H1 (cell line): ENCODE results near the gene OLFML2B. TPM values are rescaled to one million over a fixed set of nuclear protein-coding genes. Genes with fewer than 3 reads are reported as not detected.

Experiments used
- CTCF ChIA-PET: fragments of 300-600 bp; sonication (Branson Sonifier 250); formaldehyde crosslinking; loops from one replicate; lab custom pipeline; 2021; ENCODE audit not compliant: partially characterized antibody; lab: Charles Lee
- POLR2A ChIA-PET: fragments of 300-600 bp; sonication (Branson Sonifier 250); formaldehyde crosslinking; loops from one replicate; lab custom pipeline; 2021; ENCODE audit warnings: inconsistent platforms; ENCODE audit not compliant: partially characterized antibody; lab: Charles Lee
- DNase-seq, 2 experiments: peaks; one replicate each; pipeline versions ENCODE4 v3.0.0 to v3.0.0-alpha.2; 2010 to 2022; ENCODE audit warnings: low spot score in 2 of 2, low read depth in 1 of 2, mixed read lengths in 1 of 2
- FAIRE-seq: peaks from 2 replicates; lab custom pipeline; 2011; peaks lifted over from hg19 to GRCh38; lab: Jason Lieb, UNC
- H2AFZ ChIP-seq: 2 replicates; pipeline ENCODE4 v1.8.1; 2012; ENCODE audit warnings: low read length, inconsistent platforms
- H2AK5ac ChIP-seq: 2 replicates; pipeline ENCODE4 v1.6.1; 2013; ENCODE audit warnings: low read depth, low read length
- H2BK120ac ChIP-seq: replicated peaks from 2 replicates; pipeline ENCODE3; 2013; ENCODE audit warnings: low read depth, low read length, inconsistent platforms
- H2BK12ac ChIP-seq: 2 replicates; pipeline ENCODE4 v1.6.1; 2013; ENCODE audit warnings: low read depth, low read length
- H2BK15ac ChIP-seq: 2 replicates; pipeline ENCODE4 v1.6.1; 2013; ENCODE audit warnings: low read length
- H2BK20ac ChIP-seq: 2 replicates; pipeline ENCODE4 v1.6.1; 2013; ENCODE audit warnings: low read length
- H2BK5ac ChIP-seq: 2 replicates; pipeline ENCODE4 v1.6.1; 2013; ENCODE audit warnings: low read depth, low read length
- H3K14ac ChIP-seq: 2 replicates; pipeline ENCODE4 v1.6.1; 2013; ENCODE audit warnings: inconsistent platforms; ENCODE audit not compliant: insufficient read length
- H3K18ac ChIP-seq: 2 replicates; pipeline ENCODE4 v1.6.1; 2013; ENCODE audit warnings: low read length; ENCODE audit errors: extremely low read depth
- H3K23ac ChIP-seq: 2 replicates; pipeline ENCODE4 v1.6.1; 2013; ENCODE audit warnings: inconsistent platforms; ENCODE audit not compliant: insufficient read length
- H3K23me2 ChIP-seq: 2 replicates; pipeline ENCODE4 v1.6.1; 2013; ENCODE audit warnings: low read depth, low read length
- H3K27ac ChIP-seq: 2 replicates; pipeline ENCODE4 v1.6.1; 2011; ENCODE audit warnings: low read depth, low read length, inconsistent platforms
- H3K27me3 ChIP-seq, 4 experiments: replicated peaks in 1 of 4; 1 replicate in 1 of 4; 2 replicates in 3 of 4; pipeline versions ENCODE4 v1.6.1 to v1.8.1; 2011 to 2013; ENCODE audit warnings: low read length in 3 of 4, mild to moderate bottlenecking in 3 of 4, inconsistent platforms in 2 of 4, mixed read lengths in 2 of 4, moderate library complexity in 1 of 4; ENCODE audit not compliant: control insufficient read depth in 3 of 4, insufficient read depth in 3 of 4; ENCODE audit errors: extremely low read depth in 1 of 4
- H3K36me3 ChIP-seq, 4 experiments: 2 replicates each; pipeline versions ENCODE4 v1.6.1 to v1.8.1; 2011 to 2013; ENCODE audit warnings: mild to moderate bottlenecking in 4 of 4, low read length in 3 of 4, moderate library complexity in 2 of 4, control low read depth in 1 of 4, inconsistent platforms in 1 of 4; ENCODE audit not compliant: insufficient read depth in 4 of 4, control insufficient read depth in 2 of 4
- H3K4ac ChIP-seq: replicated peaks from 2 replicates; pipeline ENCODE3; 2013; ENCODE audit warnings: low read length, low read depth, mixed read lengths, inconsistent platforms; ENCODE audit not compliant: insufficient read length
- H3K4me1 ChIP-seq, 4 experiments: replicated peaks in 1 of 4; 1 replicate in 1 of 4; 2 replicates in 3 of 4; pipeline versions ENCODE4 v1.6.1 to v1.8.1; 2011 to 2013; ENCODE audit warnings: low read length in 3 of 4, inconsistent platforms in 2 of 4, mixed read lengths in 1 of 4; ENCODE audit not compliant: insufficient read depth in 4 of 4, control insufficient read depth in 3 of 4
- H3K4me2 ChIP-seq, 2 experiments: 2 replicates each; pipeline versions ENCODE4 v1.6.1 to v1.8.1; 2011 to 2013; ENCODE audit warnings: low read depth in 2 of 2, low read length in 2 of 2, control low read depth in 1 of 2, inconsistent platforms in 1 of 2, mild to moderate bottlenecking in 1 of 2; ENCODE audit not compliant: insufficient read depth in 1 of 2
- H3K4me3 ChIP-seq, 4 experiments: fragments of 200-600, 300-600 bp in 1 of 4; sonication (generic), shearing (Covaris generic), sonication (Bioruptor Twin) in 1 of 4; 2 replicates each; pipeline versions ENCODE4 v1.5.1 to v1.8.1; 2011 to 2016; ENCODE audit warnings: low read length in 4 of 4, low read depth in 3 of 4, control low read depth in 2 of 4, inconsistent platforms in 2 of 4, mild to moderate bottlenecking in 2 of 4, mixed read lengths in 1 of 4, moderate library complexity in 1 of 4; ENCODE audit not compliant: insufficient read depth in 2 of 4; ENCODE audit errors: extremely low read depth in 1 of 4
- H3K56ac ChIP-seq: replicated peaks from 2 replicates; pipeline ENCODE3; 2013; ENCODE audit warnings: low read depth, mild to moderate bottlenecking, mixed read lengths, low read length, inconsistent platforms; ENCODE audit not compliant: insufficient read length
- H3K79me1 ChIP-seq: 2 replicates; pipeline ENCODE4 v1.6.1; 2013; ENCODE audit warnings: low read depth, low read length, control low read depth
- H3K79me2 ChIP-seq, 2 experiments: 2 replicates each; pipeline versions ENCODE4 v1.6.1 to v1.8.1; 2012 to 2013; ENCODE audit warnings: low read length in 2 of 2, mild to moderate bottlenecking in 2 of 2, inconsistent platforms in 1 of 2; ENCODE audit not compliant: insufficient read depth in 2 of 2, control insufficient read depth in 1 of 2
- H3K9ac ChIP-seq, 4 experiments: replicated peaks in 1 of 4; 1 replicate in 1 of 4; 2 replicates in 3 of 4; pipeline versions ENCODE4 v1.6.1 to v1.8.1; 2011 to 2013; ENCODE audit warnings: low read depth in 3 of 4, low read length in 3 of 4, control low read depth in 2 of 4, mild to moderate bottlenecking in 2 of 4, moderate library complexity in 2 of 4, inconsistent platforms in 1 of 4; ENCODE audit errors: extremely low read depth in 1 of 4
- H3K9me3 ChIP-seq, 2 experiments: 2 replicates each; pipeline versions ENCODE4 v1.6.1 to v1.8.1; 2012 to 2013; ENCODE audit warnings: mild to moderate bottlenecking in 2 of 2, moderate library complexity in 2 of 2, control low read depth in 1 of 2, inconsistent platforms in 1 of 2, low read depth in 1 of 2, low read length in 1 of 2, mixed read lengths in 1 of 2; ENCODE audit not compliant: insufficient read depth in 2 of 2
- H4K20me1 ChIP-seq, 2 experiments: replicated peaks in 1 of 2; 2 replicates each; pipeline versions ENCODE3 to v1.8.1; 2011 to 2013; ENCODE audit warnings: inconsistent platforms in 2 of 2, low read length in 2 of 2, mild to moderate bottlenecking in 1 of 2; ENCODE audit not compliant: insufficient read depth in 2 of 2, control insufficient read depth in 1 of 2
- H4K5ac ChIP-seq: 2 replicates; pipeline ENCODE4 v1.6.1; 2013; ENCODE audit warnings: low read length, low read depth, mixed read lengths, inconsistent platforms; ENCODE audit not compliant: insufficient read length
- H4K8ac ChIP-seq: 2 replicates; pipeline ENCODE4 v1.8.0; 2013; ENCODE audit warnings: mild to moderate bottlenecking, moderate library complexity, low read length, inconsistent platforms; ENCODE audit not compliant: insufficient read depth; ENCODE audit errors: extremely low read depth
- H4K91ac ChIP-seq: replicated peaks from 2 replicates; pipeline ENCODE3; 2013; ENCODE audit warnings: low read length, mixed read lengths, inconsistent platforms; ENCODE audit not compliant: insufficient read length
- BACH1 ChIP-seq: IDR thresholded peaks from 2 replicates; pipeline ENCODE4 v1.6.1; 2012; ENCODE audit warnings: low read length, improper control_type of control experiment
- BCL11A ChIP-seq, 2 experiments: IDR thresholded peaks; one replicate each; pipeline ENCODE4 v1.6.1; 2011; ENCODE audit warnings: low read depth in 2 of 2, low read length in 2 of 2, mild to moderate bottlenecking in 2 of 2
- CREB1 ChIP-seq: IDR thresholded peaks from 2 replicates; pipeline ENCODE4 v1.6.1; 2012; ENCODE audit warnings: inconsistent platforms
- EP300 ChIP-seq, 2 experiments: IDR thresholded peaks; 1 replicate in 1 of 2; 2 replicates in 1 of 2; pipeline ENCODE4 v1.6.1; 2011 to 2012; ENCODE audit warnings: low read depth in 2 of 2, low read length in 2 of 2, mild to moderate bottlenecking in 2 of 2, borderline replicate concordance in 1 of 2, inconsistent platforms in 1 of 2, moderate library complexity in 1 of 2
- EZH2 ChIP-seq: fragments of 200-600 bp; sonication (generic); IDR thresholded peaks from 2 replicates; pipeline ENCODE4 v1.7.1; 2012; ENCODE audit warnings: low read depth, mild to moderate bottlenecking, moderate library complexity, low read length, inconsistent platforms; ENCODE audit not compliant: severe bottlenecking
- FOSL1 ChIP-seq: IDR thresholded peaks from 2 replicates; pipeline ENCODE4 v1.6.1; 2011; ENCODE audit warnings: mild to moderate bottlenecking, low read depth, low read length, moderate library complexity; ENCODE audit not compliant: insufficient read depth
- JUN ChIP-seq: IDR thresholded peaks from 2 replicates; pipeline ENCODE4 v1.6.1; 2011; ENCODE audit warnings: low read depth, mild to moderate bottlenecking, improper control_type of control experiment, low read length
- JUND ChIP-seq: IDR thresholded peaks from 2 replicates; pipeline ENCODE4 v1.6.1; 2011; ENCODE audit warnings: mild to moderate bottlenecking, improper control_type of control experiment, low read length
- KDM4A ChIP-seq: IDR thresholded peaks from one replicate; pipeline ENCODE4 v1.7.1; 2012; ENCODE audit warnings: low read depth, mild to moderate bottlenecking, moderate library complexity, low read length, inconsistent platforms; ENCODE audit not compliant: severe bottlenecking
- KDM5A ChIP-seq: fragments of 200-600 bp; IDR thresholded peaks from 2 replicates; pipeline ENCODE4 v1.7.1; 2012; ENCODE audit warnings: mild to moderate bottlenecking, low read length, inconsistent platforms, mixed read lengths
- PHF8 ChIP-seq: fragments of 200-600 bp; sonication (generic); conservative IDR thresholded peaks from 2 replicates; pipeline ENCODE4 v1.7.1; 2012; ENCODE audit warnings: low read depth, mild to moderate bottlenecking, inconsistent platforms, low read length, moderate library complexity
- POLR2AphosphoS5 ChIP-seq: IDR thresholded peaks from 2 replicates; pipeline ENCODE4 v1.6.1; 2011; ENCODE audit warnings: low read depth, low read length
- RBBP5 ChIP-seq: IDR thresholded peaks from 2 replicates; pipeline ENCODE4 v1.7.1; 2012; ENCODE audit warnings: low read depth, mild to moderate bottlenecking, inconsistent platforms, low read length, moderate library complexity, borderline replicate concordance
- RXRA ChIP-seq: IDR thresholded peaks from 2 replicates; pipeline ENCODE4 v1.6.1; 2011; ENCODE audit warnings: low read depth, mild to moderate bottlenecking, low read length, moderate library complexity; ENCODE audit not compliant: insufficient read depth
- YY1 ChIP-seq: IDR thresholded peaks from 2 replicates; pipeline ENCODE4 v1.6.1; 2011; ENCODE audit warnings: low read depth, mild to moderate bottlenecking, low read length
- WGBS, 2 experiments: shearing (Covaris generic) in 1 of 2; methylation state at CpG; one replicate each; pipeline versions ENCODE4 v1.1.6 to v1.1.7; 2013 to 2015; ENCODE audit warnings: low lambda C conversion rate in 2 of 2, mixed read lengths in 2 of 2, inconsistent platforms in 1 of 2, low coverage in 1 of 2, missing lambda C conversion rate in 1 of 2; ENCODE audit not compliant: insufficient replicate concordance in 2 of 2, insufficient coverage in 1 of 2, insufficient read length in 1 of 2; ENCODE audit errors: extremely low coverage in 1 of 2, missing lambda C conversion rate in 1 of 2; 5-methylcytosine and 5-hydroxymethylcytosine counted together
- polyA plus RNA-seq, 7 experiments: library from polyadenylated mRNA; depleted of rRNA in 3 of 7; stranded (reverse) in 5 of 7; unstranded in 2 of 7; fragments of >200 nt in 5 of 7; fragments of 200-250 nt in 2 of 7; gene quantifications; 1 replicate in 5 of 7; 2 replicates in 1 of 7; 4 replicates in 1 of 7; pipeline versions ENCODE4 v1.2.1 to v1.2.3, GENCODE V29; 2011 to 2013; ENCODE audit warnings: missing spikeins in 2 of 7, mixed read lengths in 2 of 7
- total RNA-seq: library from RNA; stranded (reverse); fragmentation: NEBNext Ultra II Directional; extraction: Animal tissue kit (Norgen Biotek cat#: 25700); gene quantifications from 2 replicates; pipeline ENCODE4 v1.2.1, GENCODE V29; 2021

OLFML2B gene
- total and polyA plus RNA-seq, 2 of the 8 experiments (the other 6 are each of a cell fraction or from before 2014, with no cell fraction given), result 6.5 to 10.4 TPM

GRCh38 chr1:162004441-162004950, 19.2 kb downstream of the OLFML2B start:
- H2AK5ac ChIP-seq, result no peak overlapping the region
- no peak overlapping the region for H3K23ac ChIP-seq
- no peak overlapping the region for H2BK15ac ChIP-seq
- no peaks in the 10 kb centered on the region for H3K23me2 ChIP-seq
- no peak overlapping the region for H4K8ac ChIP-seq
- no peaks in the 10 kb centered on the region for H3K9me3 ChIP-seq
- no peak overlapping the region for H3K4me3 ChIP-seq
- H3K14ac ChIP-seq, result no peak overlapping the region
- no peak for DNase-seq
- no peaks in the 10 kb centered on the region for H4K20me1 ChIP-seq
- no peak overlapping the region for H2BK120ac ChIP-seq
- H4K5ac ChIP-seq, result no peak overlapping the region
- ChIA-PET POLR2A (interaction anchor here (0.7 to 1.7 kb wide), 2 partner anchors 17 to 293 kb away, joined by 3 read pairs; no protein-coding TSS in a partner anchor), CTCF (interaction anchor here (0.8 kb wide), 1 partner anchor 12 kb away, joined by 3 read pairs; no protein-coding TSS in a partner anchor)
- H2BK5ac ChIP-seq, result no peak overlapping the region
- no peak for FAIRE-seq
- no peak overlapping the region for H2BK20ac ChIP-seq
- H3K18ac ChIP-seq, result no peak overlapping the region
- no peak overlapping the region for H3K56ac ChIP-seq
- H3K4me2 ChIP-seq, result no peak overlapping the region
- no peak overlapping the region for H4K91ac ChIP-seq
- H3K4ac ChIP-seq, result no peak overlapping the region
- peaks cover 2 to 4% (median 3%) of the 10 kb centered on the region in 4 experiments; a peak in 3 of 7 replicates for H3K4me1 ChIP-seq
- no peak overlapping the region for H3K27ac ChIP-seq
- H3K9ac ChIP-seq, result no peak overlapping the region
- H2BK12ac ChIP-seq, result no peak overlapping the region
- 93% methylated on average over 3 of the region's 3 CpGs; no CpG with 5 or more reads in 1 of the 2 experiments for WGBS, 2 experiments
- no peaks in the 10 kb centered on the region for H3K27me3 ChIP-seq
- no peak overlapping the region for H2AFZ ChIP-seq
- no peaks in the 10 kb centered on the region for H3K79me2 ChIP-seq
- H3K36me3 ChIP-seq, result no peaks in the 10 kb centered on the region
- no peaks in the 10 kb centered on the region for H3K79me1 ChIP-seq
- TF ChIP-seq JUN (no peak), KDM4A (no peak), JUND (no peak), BACH1 (no peak), RXRA (no peak), PHF8 (no peak), KDM5A (no peak), FOSL1 (no peak), YY1 (no peak), CREB1 (no peak), RBBP5 (no peak), BCL11A (IDR thresholded peaks at IDR 0.05; ENCODE audit: low read depth in 2 of 2, low read length in 2 of 2) (no peak), EZH2 (no peak), POLR2AphosphoS5 (no peak), EP300 (IDR thresholded peaks at IDR 0.05; ENCODE audit: borderline replicate concordance in 1 of 2, low read depth in 2 of 2, low read length in 2 of 2) (no peak)
